ENCODE measurements around the gene WFDC13. TPM values are rescaled to one million over a fixed set of nuclear protein-coding genes. Genes with fewer than 3 reads are reported as not detected.

The WFDC13 gene
- total RNA-seq, 6 experiments from 2014 or later, result not detected

GRCh38 chr20:45722047-45722446 lies 20.2 kb downstream of the WFDC13 start, which contains the start of gene SPINT4:
Gene SPINT4 (plus strand): TSS chr20:45722347. CDS start chr20:45722368, 21 bp downstream.
- TF ChIP-seq CTCF (IDR thresholded peaks at IDR 0.05) (no peak), POLR2A (IDR thresholded peaks at IDR 0.05) (no peak)
- Histone ChIP-seq H3K27me3 (no peaks in the 10 kb centered on the region), H3K9me3 (no peaks in the 10 kb centered on the region), H3K36me3 (no peaks in the 10 kb centered on the region), H3K4me1 (peaks cover 0 to 7% (median 0%) of the 10 kb centered on the region in 4 donors), H3K4me3 (no peak within 1 kb of the TSS), H3K27ac (no peak within 1 kb of the TSS)
- intact Hi-C loops (cut with DNase I), result no loop called here
- DNase-seq (no peak), ATAC-seq (no peak)
- 90% methylated on average over 1 of the region's 1 CpG for WGBS (ENCODE audit: insufficient coverage, low coverage, low lambda C conversion rate, missing lambda C conversion rate)

GRCh38 chr20:45725134-45725533 lies 23.3 kb downstream of the WFDC13 start:
- peak; percentile 79 to 95 (median 88) for ATAC-seq
- Histone ChIP-seq H3K36me3 (no peaks in the 10 kb centered on the region), H3K27ac (no peak overlapping the region), H3K9me3 (no peaks in the 10 kb centered on the region), H3K27me3 (no peaks in the 10 kb centered on the region), H3K4me3 (no peak overlapping the region), H3K4me1 (peaks cover 0 to 7% (median 0%) of the 10 kb centered on the region in 4 donors)
- intact Hi-C loops (cut with DNase I), result no loop called here
- TF ChIP-seq CTCF (IDR thresholded peaks at IDR 0.05) (no peak), POLR2A (IDR thresholded peaks at IDR 0.05) (no peak)
- DNase-seq, result peak; percentile 32 to 67 (median 59)

- Histone ChIP-seq H3K36me3 (no peaks in the 10 kb centered on the region), H3K27ac (no peak overlapping the region), H3K9me3 (no peaks in the 10 kb centered on the region), H3K27me3 (peaks cover 0 to 3% of the 10 kb centered on the region in 2 donors), H3K4me3 (no peak overlapping the region), H3K4me1 (peaks cover 0 to 7% (median 0%) of the 10 kb centered on the region in 4 donors)
- 34% methylated on average over 2 of the region's 2 CpGs for WGBS (ENCODE audit: insufficient coverage, low coverage, low lambda C conversion rate, missing lambda C conversion rate)
- no peak for DNase-seq
- TF ChIP-seq CTCF (IDR thresholded peaks at IDR 0.05) (no peak), POLR2A (IDR thresholded peaks at IDR 0.05) (no peak)
- ATAC-seq, result no peak
- intact Hi-C loops (cut with DNase I), result no loop called here
Observed at GRCh38 chr20:45727044-45727443, 25.2 kb downstream of the WFDC13 start.

DNA sequence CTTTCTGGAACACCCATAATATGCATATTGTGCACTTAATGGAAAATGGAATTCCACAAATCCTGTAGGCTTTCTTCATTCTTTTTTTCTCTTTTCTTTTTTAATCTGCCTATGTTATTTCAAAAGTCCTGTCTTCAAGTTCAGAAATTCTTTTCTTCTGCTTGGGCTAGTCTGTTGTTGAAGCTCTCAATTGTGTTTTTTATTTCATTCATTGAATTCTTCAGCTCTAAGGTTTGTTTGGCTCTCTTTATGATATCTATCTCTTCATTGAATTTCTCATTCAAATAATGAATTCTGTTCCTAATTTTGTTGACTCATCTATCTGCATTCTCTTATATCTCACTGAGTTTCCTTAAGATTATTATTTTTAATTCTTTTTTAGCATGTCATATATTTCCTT lies 30.4 kb downstream of the WFDC13 start:
- TF ChIP-seq CTCF (IDR thresholded peaks at IDR 0.05) (no peak), POLR2A (IDR thresholded peaks at IDR 0.05) (no peak)
- Histone ChIP-seq H3K36me3 (no peaks in the 10 kb centered on the region), H3K27me3 (peaks cover 0 to 3% of the 10 kb centered on the region in 2 donors), H3K4me3 (no peak overlapping the region), H3K27ac (no peak overlapping the region), H3K4me1 (no peaks in the 10 kb centered on the region), H3K9me3 (no peaks in the 10 kb centered on the region)
- intact Hi-C loops (cut with DNase I), result no loop called here
- no peak for ATAC-seq
- no peak for DNase-seq

DNA sequence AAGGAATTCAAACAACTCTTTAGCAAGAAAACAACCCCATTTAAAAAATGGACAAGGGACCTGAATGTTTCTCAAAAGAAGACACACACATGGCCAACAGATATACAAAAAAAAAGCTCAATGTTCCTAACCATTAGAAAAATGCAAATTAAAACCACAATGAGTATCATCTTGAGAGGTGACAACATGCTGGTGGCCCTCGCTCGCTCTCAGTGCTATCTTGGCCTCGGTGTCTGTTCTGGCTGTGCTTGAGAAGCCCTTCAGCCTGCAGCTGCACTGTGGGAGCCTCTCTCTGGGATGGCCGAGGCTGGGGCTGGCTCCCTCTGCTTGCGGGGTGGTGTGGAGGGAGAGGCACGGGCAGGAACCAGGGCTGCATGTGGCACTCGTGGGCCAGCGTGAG lies 33.7 kb downstream of the WFDC13 start:
- no peak for ATAC-seq
- no peak for TF ChIP-seq CTCF (IDR thresholded peaks at IDR 0.05)
- TF ChIP-seq POLR2A (IDR thresholded peaks at IDR 0.05), result no peak
- Histone ChIP-seq H3K4me1 (no peaks in the 10 kb centered on the region), H3K27ac (no peak overlapping the region), H3K27me3 (peaks cover 0 to 3% of the 10 kb centered on the region in 2 donors), H3K36me3 (no peaks in the 10 kb centered on the region), H3K9me3 (no peaks in the 10 kb centered on the region), H3K4me3 (no peak overlapping the region)
- no peak for DNase-seq
- intact Hi-C loops (cut with DNase I), result no loop called here
- WGBS (ENCODE audit: insufficient coverage, low coverage, low lambda C conversion rate, missing lambda C conversion rate), result no CpG with 5 or more reads among the region's 8 CpGs

Data from right lobe of liver (tissue), 6 donors.